Measurements from ENCODE around the gene EEF1G.

DNA sequence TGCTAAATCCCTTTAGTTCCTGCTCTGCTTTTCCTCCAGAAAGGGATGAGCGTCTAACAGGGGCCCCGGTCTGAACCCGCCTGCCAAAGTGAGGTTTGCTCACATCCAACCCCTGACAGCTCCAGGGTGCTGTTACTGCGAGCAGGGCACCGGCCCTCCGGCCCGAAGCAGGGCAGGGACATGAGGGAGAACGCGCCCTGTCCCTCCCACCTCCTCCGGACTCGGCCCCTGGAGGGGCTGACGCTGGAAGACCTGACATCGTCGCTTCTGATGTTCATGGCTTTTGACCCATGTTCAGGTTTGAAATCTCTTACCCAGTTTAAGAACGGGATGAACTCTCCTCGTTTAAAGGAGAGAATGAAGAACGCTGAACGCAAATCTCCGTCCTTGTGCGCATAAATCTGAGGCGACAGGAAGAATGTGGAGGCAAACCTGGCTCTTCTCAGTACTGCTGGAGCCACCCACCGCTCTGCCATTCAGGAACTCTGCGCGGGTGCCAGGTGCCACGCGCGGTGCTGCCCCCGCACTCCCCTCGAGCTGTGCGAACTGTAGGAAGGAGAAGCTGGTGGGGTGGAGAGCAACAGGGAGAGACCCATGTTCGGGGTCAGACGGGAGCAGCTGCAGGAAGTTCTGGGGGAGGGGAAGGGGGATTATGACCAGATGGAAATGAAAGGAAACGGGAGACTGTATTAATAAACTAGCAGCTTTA is 826 bp upstream of the EEF1G start:
- TF ChIP-seq, protein P1, sequence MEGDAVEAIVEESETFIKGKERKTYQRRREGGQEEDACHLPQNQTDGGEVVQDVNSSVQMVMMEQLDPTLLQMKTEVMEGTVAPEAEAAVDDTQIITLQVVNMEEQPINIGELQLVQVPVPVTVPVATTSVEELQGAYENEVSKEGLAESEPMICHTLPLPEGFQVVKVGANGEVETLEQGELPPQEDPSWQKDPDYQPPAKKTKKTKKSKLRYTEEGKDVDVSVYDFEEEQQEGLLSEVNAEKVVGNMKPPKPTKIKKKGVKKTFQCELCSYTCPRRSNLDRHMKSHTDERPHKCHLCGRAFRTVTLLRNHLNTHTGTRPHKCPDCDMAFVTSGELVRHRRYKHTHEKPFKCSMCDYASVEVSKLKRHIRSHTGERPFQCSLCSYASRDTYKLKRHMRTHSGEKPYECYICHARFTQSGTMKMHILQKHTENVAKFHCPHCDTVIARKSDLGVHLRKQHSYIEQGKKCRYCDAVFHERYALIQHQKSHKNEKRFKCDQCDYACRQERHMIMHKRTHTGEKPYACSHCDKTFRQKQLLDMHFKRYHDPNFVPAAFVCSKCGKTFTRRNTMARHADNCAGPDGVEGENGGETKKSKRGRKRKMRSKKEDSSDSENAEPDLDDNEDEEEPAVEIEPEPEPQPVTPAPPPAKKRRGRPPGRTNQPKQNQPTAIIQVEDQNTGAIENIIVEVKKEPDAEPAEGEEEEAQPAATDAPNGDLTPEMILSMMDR (conservative IDR thresholded peaks at IDR 0.05): no peak
- TF ChIP-seq EZH2 (IDR thresholded peaks at IDR 0.05; ENCODE audit: low read depth): no peak
